Spleen (tissue), 11 donors: ENCODE results near the gene GDPGP1. TPM values are rescaled to one million over a fixed set of nuclear protein-coding genes. Genes with fewer than 3 reads are reported as not detected.

ENCODE experiments used
- DNase-seq: peaks from one replicate; pipeline ENCODE4 v3.0.0-alpha.2; 2020
- H3K27ac ChIP-seq, 8 donors: fragments of 200-600 bp; sonication (generic) in 7 of 8; 1 replicate in 4 of 8; 2 replicates in 4 of 8; pipeline versions ENCODE4 v1.5.0 to v1.8.0; 2016 to 2021; ENCODE audit warnings: inconsistent platforms in 4 of 8, mild to moderate bottlenecking in 4 of 8, moderate library complexity in 1 of 8
- H3K27me3 ChIP-seq, 7 donors: fragments of 200-600 bp; sonication (generic) in 6 of 7; replicated peaks in 1 of 7; 1 replicate in 4 of 7; 2 replicates in 3 of 7; pipeline versions ENCODE4 v1.5.0 to v1.8.0; 2016 to 2021; ENCODE audit warnings: inconsistent platforms in 3 of 7, mild to moderate bottlenecking in 1 of 7
- H3K36me3 ChIP-seq, 6 donors: fragments of 200-600 bp; sonication (generic) in 5 of 6; 1 replicate in 4 of 6; 2 replicates in 2 of 6; pipeline versions ENCODE4 v1.5.0 to v1.8.0; 2016 to 2021; ENCODE audit warnings: inconsistent platforms in 2 of 6
- H3K4me1 ChIP-seq, 6 donors: fragments of 200-600 bp; sonication (generic) in 5 of 6; 1 replicate in 3 of 6; 2 replicates in 3 of 6; pipeline versions ENCODE4 v1.5.0 to v1.8.0; 2016 to 2021; ENCODE audit warnings: inconsistent platforms in 3 of 6
- H3K4me3 ChIP-seq, 8 donors: fragments of 200-600 bp; sonication (generic) in 7 of 8; 1 replicate in 4 of 8; 2 replicates in 4 of 8; pipeline versions ENCODE4 v1.5.0 to v1.8.0; 2016 to 2021; ENCODE audit warnings: inconsistent platforms in 4 of 8, mild to moderate bottlenecking in 4 of 8, moderate library complexity in 2 of 8
- H3K9me3 ChIP-seq, 8 donors: fragments of 200-600 bp; sonication (generic) in 7 of 8; 1 replicate in 4 of 8; 2 replicates in 4 of 8; pipeline versions ENCODE4 v1.5.0 to v1.8.0; 2016 to 2021; ENCODE audit warnings: inconsistent platforms in 4 of 8
- POLR2A ChIP-seq, 3 donors: fragments of 450-650 bp; IDR thresholded peaks; one replicate each; pipeline ENCODE4 v1.5.1; 2017; ENCODE audit warnings: antibody characterized with exemption in 3 of 3, mild to moderate bottlenecking in 1 of 3
- POLR2AphosphoS5 ChIP-seq, 3 donors: sonication (generic); formaldehyde crosslinking; IDR thresholded peaks; one replicate each; pipeline ENCODE4 v1.5.1; 2017; ENCODE audit warnings: antibody characterized with exemption in 3 of 3
- WGBS, 5 donors: extraction: QIAGEN DNeasy Blood & Tissue Kit in 3 of 5; methylation state at CpG; one replicate each; pipeline versions ENCODE4 v1.1.5 to v1.1.7; 2013 to 2018; 5-methylcytosine and 5-hydroxymethylcytosine counted together
- intact Hi-C: fragments of 100-400 bp; cut with DNase I; formaldehyde crosslinking; loops from one replicate; pipeline ENCODE4 v1.15.0; 2023; ENCODE audit warnings: low total_unique reads
- polyA plus RNA-seq, 3 donors: library from polyadenylated mRNA; stranded (reverse); fragments of 200-250 nt; gene quantifications; one replicate each; pipeline ENCODE4 v1.2.1, GENCODE V29; 2013
- total RNA-seq, 7 donors: library from RNA; depleted of rRNA in 3 of 7; stranded (reverse); fragments of >200 nt in 3 of 7; fragmentation: NEBNext Ultra II Directional in 4 of 7; extraction: Animal tissue kit (Norgen Biotek cat#: 25700) in 4 of 7; gene quantifications; one replicate each; pipeline versions ENCODE4 v1.1.0 to v1.2.1, GENCODE V29; 2016 to 2021
- TF ChIP-seq, protein P1 (sequence below), 11 experiments: fragments of 200-600 bp in 7 of 11; fragments of 450-650 bp in 4 of 11; sonication (generic) in 4 of 11; IDR thresholded peaks in 8 of 11; conservative IDR thresholded peaks in 3 of 11; 1 replicate in 7 of 11; 2 replicates in 4 of 11; pipeline versions ENCODE4 v1.4.0 to v1.8.0; 2016 to 2021; ENCODE audit warnings: antibody characterized with exemption in 11 of 11, inconsistent platforms in 4 of 11, mild to moderate bottlenecking in 1 of 11
- donor health status: healthy with polysubstance abuse.
- donor health status: DM: no; HTN: no; CAD: no; lungs with moderate emphysema.
- donor health status: DM: no; HTN: no; CAD: no.
- donor health status: Bipolar disorder and iron deficiency.
- donor health status: healthy.
- donor health status: DM: no; HTN: no; CAD: no.
- donor health status: DM: yes; HTN: yes; CAD: no.

The GDPGP1 gene
- total and polyA plus RNA-seq, 10 donors, result 1.9 to 13.4 (median 9.6) TPM

- Histone ChIP-seq H3K9me3 (no peaks in the 10 kb centered on the region), H3K27ac (peak overlapping the region in 4 of 8 donors; percentile 0 to 93 (median 24)), H3K4me3 (no peak overlapping the region), H3K36me3 (peaks cover 9 to 79% (median 67%) of the 10 kb centered on the region in 6 donors), H3K4me1 (peaks cover 31 to 65% (median 49%) of the 10 kb centered on the region in 6 donors), H3K27me3 (no peaks in the 10 kb centered on the region)
- DNase-seq, result no peak
- 93 to 97% (median 96%) methylated on average over 14 to 15 of the region's 15 CpGs for WGBS, 5 donors
- TF ChIP-seq, protein P1, sequence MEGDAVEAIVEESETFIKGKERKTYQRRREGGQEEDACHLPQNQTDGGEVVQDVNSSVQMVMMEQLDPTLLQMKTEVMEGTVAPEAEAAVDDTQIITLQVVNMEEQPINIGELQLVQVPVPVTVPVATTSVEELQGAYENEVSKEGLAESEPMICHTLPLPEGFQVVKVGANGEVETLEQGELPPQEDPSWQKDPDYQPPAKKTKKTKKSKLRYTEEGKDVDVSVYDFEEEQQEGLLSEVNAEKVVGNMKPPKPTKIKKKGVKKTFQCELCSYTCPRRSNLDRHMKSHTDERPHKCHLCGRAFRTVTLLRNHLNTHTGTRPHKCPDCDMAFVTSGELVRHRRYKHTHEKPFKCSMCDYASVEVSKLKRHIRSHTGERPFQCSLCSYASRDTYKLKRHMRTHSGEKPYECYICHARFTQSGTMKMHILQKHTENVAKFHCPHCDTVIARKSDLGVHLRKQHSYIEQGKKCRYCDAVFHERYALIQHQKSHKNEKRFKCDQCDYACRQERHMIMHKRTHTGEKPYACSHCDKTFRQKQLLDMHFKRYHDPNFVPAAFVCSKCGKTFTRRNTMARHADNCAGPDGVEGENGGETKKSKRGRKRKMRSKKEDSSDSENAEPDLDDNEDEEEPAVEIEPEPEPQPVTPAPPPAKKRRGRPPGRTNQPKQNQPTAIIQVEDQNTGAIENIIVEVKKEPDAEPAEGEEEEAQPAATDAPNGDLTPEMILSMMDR (IDR thresholded peaks at IDR 0.05 in 8 of 11, conservative IDR thresholded peaks at IDR 0.05 in 3 of 11), result no peak
- TF ChIP-seq POLR2AphosphoS5 (IDR thresholded peaks at IDR 0.05), result peak in 2 of 3 donors; percentile 32 to 68
- intact Hi-C loops, result no loop called here
Observed at GRCh38 chr15:90228960-90229359, 5.0 kb upstream of the GDPGP1 start.

DNA sequence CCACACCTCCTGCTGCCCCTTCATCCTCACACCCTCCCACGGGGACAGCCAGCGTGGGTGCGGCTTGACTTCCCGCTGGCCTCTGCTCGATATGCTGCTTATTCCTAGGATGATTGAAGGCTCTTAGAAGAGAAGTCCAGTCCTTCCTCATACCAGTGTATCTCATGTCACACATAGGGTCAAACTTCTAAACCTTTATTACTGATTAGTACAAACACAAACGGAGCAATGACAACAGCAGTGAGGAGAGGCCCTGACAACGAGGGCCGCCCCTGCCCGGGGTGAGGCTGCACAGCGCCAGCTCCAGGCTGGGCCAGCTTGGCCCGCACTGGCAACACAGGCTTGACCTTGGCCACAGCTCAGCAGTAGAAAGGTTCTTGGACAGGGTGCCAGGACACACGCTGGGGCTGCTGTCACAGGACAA, 3.9 kb upstream of the GDPGP1 start:
- peak overlapping the region; percentile 74 to 99 (median 94) for H3K27ac ChIP-seq
- H3K27me3 ChIP-seq, result no peaks in the 10 kb centered on the region
- 61 to 85% (median 74%) methylated on average over 7 to 12 of the region's 12 CpGs for WGBS, 5 donors
- TF ChIP-seq POLR2A (IDR thresholded peaks at IDR 0.05), result no peak
- TF ChIP-seq POLR2AphosphoS5 (IDR thresholded peaks at IDR 0.05), result peak; percentile 56 to 81 (median 66)
- peaks cover 32 to 63% (median 52%) of the 10 kb centered on the region in 6 donors for H3K4me1 ChIP-seq
- no peak for DNase-seq
- H3K4me3 ChIP-seq, result peak overlapping the region in 1 of 8 donors; percentile 99
- intact Hi-C loops, result no loop called here
- peaks cover 9 to 68% (median 56%) of the 10 kb centered on the region in 6 donors for H3K36me3 ChIP-seq
- H3K9me3 ChIP-seq, result no peaks in the 10 kb centered on the region

GRCh38 chr15:90230610-90231009, 3.4 kb upstream of the GDPGP1 start:
- H3K27ac ChIP-seq, result peak overlapping the region; percentile 74 to 99 (median 94)
- 78 to 90% (median 83%) methylated on average over 8 of the region's 8 CpGs for WGBS, 5 donors
- peak overlapping the region in 1 of 8 donors; percentile 99 for H3K4me3 ChIP-seq

GRCh38 chr15:90231028-90232017, 2.7 kb upstream of the GDPGP1 start:
- H3K4me3 ChIP-seq, result peak overlapping the region in 4 of 8 donors; percentile 0 to 99 (median 98)
- peaks cover 7 to 64% (median 49%) of the 10 kb centered on the region in 6 donors for H3K36me3 ChIP-seq
- H3K9me3 ChIP-seq, result no peaks in the 10 kb centered on the region
- H3K4me1 ChIP-seq, result peaks cover 32 to 69% (median 52%) of the 10 kb centered on the region in 6 donors
- H3K27ac ChIP-seq, result peak overlapping the region; percentile 74 to 99 (median 94)
- 33 to 47% (median 35%) methylated on average over 27 of the region's 27 CpGs for WGBS, 5 donors
- TF ChIP-seq, protein P1 (IDR thresholded peaks at IDR 0.05 in 8 of 11, conservative IDR thresholded peaks at IDR 0.05 in 3 of 11), result no peak
- TF ChIP-seq POLR2A (IDR thresholded peaks at IDR 0.05) (peak in 1 of 3 donors; percentile 14), POLR2AphosphoS5 (IDR thresholded peaks at IDR 0.05) (peak; percentile 70 to 78 (median 78))
- intact Hi-C loops, result no loop called here
- peak; percentile 91 for DNase-seq
- H3K27me3 ChIP-seq, result no peaks in the 10 kb centered on the region

More at GRCh38 chr15:90230610-90231009, 3.4 kb upstream of the GDPGP1 start:
- H3K27me3 ChIP-seq, result no peaks in the 10 kb centered on the region
- peaks cover 7 to 64% (median 51%) of the 10 kb centered on the region in 6 donors for H3K36me3 ChIP-seq
- H3K4me1 ChIP-seq, result peaks cover 32 to 65% (median 52%) of the 10 kb centered on the region in 6 donors
- DNase-seq, result peak; percentile 83
- TF ChIP-seq POLR2A (IDR thresholded peaks at IDR 0.05), result no peak
- TF ChIP-seq POLR2AphosphoS5 (IDR thresholded peaks at IDR 0.05), result no peak
- TF ChIP-seq, protein P1 (IDR thresholded peaks at IDR 0.05 in 8 of 11, conservative IDR thresholded peaks at IDR 0.05 in 3 of 11), result no peak
- H3K9me3 ChIP-seq, result no peaks in the 10 kb centered on the region
- intact Hi-C loops, result no loop called here
